Esophagus muscularis mucosa (tissue), 4 donors: ENCODE measurements around the gene BRIX1. TPM values are rescaled to one million over a fixed set of nuclear protein-coding genes. Genes with fewer than 3 reads are reported as not detected.
A peak's percentile ranks its signal among the peaks of the same experiment; 100 is the strongest.

Experiments used
- DNase-seq: peaks from one replicate; pipeline ENCODE4 v3.0.0-alpha.2; 2017; ENCODE audit errors: extremely low spot score
- H3K27ac ChIP-seq, 4 donors: fragments of 200-600 bp; sonication (generic); replicated peaks in 1 of 4; 1 replicate in 3 of 4; 2 replicates in 1 of 4; pipeline ENCODE4 v1.5.1; 2016 to 2019; ENCODE audit warnings: mild to moderate bottlenecking in 1 of 4
- H3K27me3 ChIP-seq, 4 donors: fragments of 200-600 bp; sonication (generic); one replicate each; pipeline versions ENCODE4 v1.5.1 to v1.6.0; 2016 to 2019
- H3K36me3 ChIP-seq, 4 donors: fragments of 200-600 bp; sonication (generic); one replicate each; pipeline ENCODE4 v1.5.1; 2016 to 2019
- H3K4me1 ChIP-seq, 4 donors: fragments of 200-600 bp; sonication (generic); one replicate each; pipeline ENCODE4 v1.5.1; 2016 to 2019
- H3K4me3 ChIP-seq, 4 donors: fragments of 200-600 bp; sonication (generic); 1 replicate in 2 of 4; 2 replicates in 2 of 4; pipeline ENCODE4 v1.5.1; 2016 to 2019; ENCODE audit warnings: mild to moderate bottlenecking in 4 of 4, moderate library complexity in 1 of 4
- H3K9me3 ChIP-seq, 4 donors: fragments of 200-600 bp; sonication (generic); 1 replicate in 3 of 4; 2 replicates in 1 of 4; pipeline ENCODE4 v1.5.1; 2016 to 2019
- EP300 ChIP-seq: sonication (generic); formaldehyde crosslinking; IDR thresholded peaks from one replicate; pipeline ENCODE4 v1.6.1; 2017; ENCODE audit warnings: antibody characterized with exemption
- POLR2A ChIP-seq: fragments of 450-650 bp; IDR thresholded peaks from one replicate; pipeline ENCODE4 v1.6.1; 2017; ENCODE audit warnings: antibody characterized with exemption, moderate library complexity, mild to moderate bottlenecking, low read depth
- POLR2AphosphoS5 ChIP-seq, 2 donors: sonication (generic); formaldehyde crosslinking; IDR thresholded peaks; one replicate each; pipeline ENCODE4 v1.6.1; 2017; ENCODE audit warnings: antibody characterized with exemption in 2 of 2
- WGBS: methylation state at CpG from one replicate; pipeline ENCODE4 v1.1.5; 2018; 5-methylcytosine and 5-hydroxymethylcytosine counted together
- intact Hi-C: fragments of 100-400 bp; cut with DNase I; formaldehyde crosslinking; loops from one replicate; pipeline ENCODE4 v1.15.1; 2023
- total RNA-seq, 4 donors: library from RNA; depleted of rRNA; stranded (reverse); fragments of >200 nt; gene quantifications; one replicate each; pipeline versions ENCODE4 v1.1.0 to v1.2.1, GENCODE V29; 2016
- TF ChIP-seq, protein P1 (sequence below), 3 experiments: fragments of 200-600 bp in 2 of 3; fragments of 450-650 bp in 1 of 3; sonication (generic) in 2 of 3; IDR thresholded peaks; one replicate each; pipeline ENCODE4 v1.5.1; 2017 to 2019; ENCODE audit warnings: antibody characterized with exemption in 3 of 3, mild to moderate bottlenecking in 2 of 3, moderate library complexity in 1 of 3

BRIX1 gene
- total RNA-seq, 4 donors from 2014 or later, result 18.4 to 31.8 (median 19.8) TPM

DNA sequence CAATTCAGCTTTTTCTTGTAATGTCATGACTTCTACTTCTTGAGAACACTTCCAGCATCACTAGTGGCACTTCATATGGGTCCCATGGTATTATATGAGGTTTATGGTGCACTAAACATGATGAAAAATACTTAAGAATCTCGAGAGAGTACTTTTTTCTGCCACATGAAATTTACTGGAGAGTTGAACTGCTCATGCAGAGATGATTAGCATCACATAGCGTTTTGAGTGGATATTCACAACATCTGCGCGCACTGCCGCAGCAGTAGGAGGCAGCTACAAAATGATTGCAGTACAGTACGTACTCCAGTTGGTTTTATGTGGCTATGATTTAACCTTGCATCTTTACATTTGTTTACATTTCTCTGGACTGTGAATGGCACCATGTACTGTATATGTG is 14.9 kb upstream of the BRIX1 start:
- H3K4me1 ChIP-seq, result peaks cover 0 to 4% (median 0%) of the 10 kb centered on the region in 4 donors
- TF ChIP-seq, protein P1, sequence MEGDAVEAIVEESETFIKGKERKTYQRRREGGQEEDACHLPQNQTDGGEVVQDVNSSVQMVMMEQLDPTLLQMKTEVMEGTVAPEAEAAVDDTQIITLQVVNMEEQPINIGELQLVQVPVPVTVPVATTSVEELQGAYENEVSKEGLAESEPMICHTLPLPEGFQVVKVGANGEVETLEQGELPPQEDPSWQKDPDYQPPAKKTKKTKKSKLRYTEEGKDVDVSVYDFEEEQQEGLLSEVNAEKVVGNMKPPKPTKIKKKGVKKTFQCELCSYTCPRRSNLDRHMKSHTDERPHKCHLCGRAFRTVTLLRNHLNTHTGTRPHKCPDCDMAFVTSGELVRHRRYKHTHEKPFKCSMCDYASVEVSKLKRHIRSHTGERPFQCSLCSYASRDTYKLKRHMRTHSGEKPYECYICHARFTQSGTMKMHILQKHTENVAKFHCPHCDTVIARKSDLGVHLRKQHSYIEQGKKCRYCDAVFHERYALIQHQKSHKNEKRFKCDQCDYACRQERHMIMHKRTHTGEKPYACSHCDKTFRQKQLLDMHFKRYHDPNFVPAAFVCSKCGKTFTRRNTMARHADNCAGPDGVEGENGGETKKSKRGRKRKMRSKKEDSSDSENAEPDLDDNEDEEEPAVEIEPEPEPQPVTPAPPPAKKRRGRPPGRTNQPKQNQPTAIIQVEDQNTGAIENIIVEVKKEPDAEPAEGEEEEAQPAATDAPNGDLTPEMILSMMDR (IDR thresholded peaks at IDR 0.05), result no peak
- TF ChIP-seq POLR2AphosphoS5 (IDR thresholded peaks at IDR 0.05) (no peak), EP300 (no peak), POLR2A (no peak)
- no peaks in the 10 kb centered on the region for H3K27me3 ChIP-seq
- peaks cover 0 to 16% (median 7%) of the 10 kb centered on the region in 4 donors for H3K36me3 ChIP-seq
- intact Hi-C loops, result no loop called here
- DNase-seq, result no peak
- no peak overlapping the region for H3K27ac ChIP-seq
- H3K4me3 ChIP-seq, result no peak overlapping the region
- no peaks in the 10 kb centered on the region for H3K9me3 ChIP-seq
- WGBS, result 90% methylated on average over 6 of the region's 6 CpGs

DNA sequence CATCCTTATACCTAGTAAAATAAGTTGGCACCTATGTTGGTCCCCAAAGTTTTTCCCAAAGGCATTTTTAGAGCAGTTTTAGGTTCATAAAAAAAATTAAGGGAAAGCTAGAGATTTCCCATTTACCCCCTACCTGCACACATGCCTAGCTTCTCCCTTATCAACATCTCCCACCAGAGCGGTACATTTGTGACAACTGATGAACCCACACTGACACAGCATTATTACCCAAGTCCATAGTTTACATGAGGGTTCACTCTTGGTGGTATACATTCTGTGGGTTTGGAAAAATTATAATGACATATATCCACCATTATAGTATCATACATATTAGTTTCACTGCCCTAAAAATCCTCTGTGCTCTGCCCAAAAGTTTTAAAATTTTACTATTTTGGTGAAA is 12.3 kb upstream of the BRIX1 start:
- no peak overlapping the region for H3K4me3 ChIP-seq
- no peaks in the 10 kb centered on the region for H3K4me1 ChIP-seq
- no peak overlapping the region for H3K27ac ChIP-seq
- TF ChIP-seq, protein P1 (IDR thresholded peaks at IDR 0.05), result no peak
- no peak for TF ChIP-seq EP300
- TF ChIP-seq POLR2AphosphoS5 (IDR thresholded peaks at IDR 0.05), result no peak
- no peak for TF ChIP-seq POLR2A
- H3K27me3 ChIP-seq, result no peaks in the 10 kb centered on the region
- H3K36me3 ChIP-seq, result peaks cover 9 to 29% (median 21%) of the 10 kb centered on the region in 4 donors
- DNase-seq, result no peak
- 32% methylated on average over 1 of the region's 1 CpG for WGBS
- intact Hi-C loops, result no loop called here
- H3K9me3 ChIP-seq, result no peaks in the 10 kb centered on the region

DNA sequence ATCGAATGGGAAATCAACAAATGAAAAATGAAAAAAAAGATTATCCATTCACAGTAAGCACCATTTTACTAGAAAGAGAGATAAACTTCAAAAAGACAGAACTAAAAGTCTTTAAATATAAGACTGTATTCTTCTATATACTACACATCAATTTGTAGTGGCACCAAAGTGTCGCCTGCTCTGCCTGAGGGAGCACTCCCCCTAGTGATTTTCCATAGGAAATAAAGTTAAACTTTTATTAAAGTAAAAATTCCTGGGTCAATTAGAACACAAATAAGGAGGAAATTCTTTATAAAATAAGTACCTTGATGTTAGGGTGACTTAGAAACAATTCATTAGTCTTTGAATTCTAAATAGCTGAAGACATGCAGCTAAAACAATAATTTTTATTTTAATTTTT is 9.9 kb upstream of the BRIX1 start:
- no peak overlapping the region for H3K27ac ChIP-seq
- 88% methylated on average over 2 of the region's 2 CpGs for WGBS
- no peaks in the 10 kb centered on the region for H3K9me3 ChIP-seq
- H3K36me3 ChIP-seq, result peaks cover 27 to 52% (median 42%) of the 10 kb centered on the region in 4 donors
- no peak for TF ChIP-seq POLR2AphosphoS5 (IDR thresholded peaks at IDR 0.05)
- TF ChIP-seq, protein P1 (IDR thresholded peaks at IDR 0.05), result peak in 1 of 3 experiments; percentile 23
- intact Hi-C loops, result no loop called here
- no peak for DNase-seq
- H3K4me1 ChIP-seq, result no peaks in the 10 kb centered on the region
- H3K27me3 ChIP-seq, result no peaks in the 10 kb centered on the region
- no peak overlapping the region for H3K4me3 ChIP-seq

DNA sequence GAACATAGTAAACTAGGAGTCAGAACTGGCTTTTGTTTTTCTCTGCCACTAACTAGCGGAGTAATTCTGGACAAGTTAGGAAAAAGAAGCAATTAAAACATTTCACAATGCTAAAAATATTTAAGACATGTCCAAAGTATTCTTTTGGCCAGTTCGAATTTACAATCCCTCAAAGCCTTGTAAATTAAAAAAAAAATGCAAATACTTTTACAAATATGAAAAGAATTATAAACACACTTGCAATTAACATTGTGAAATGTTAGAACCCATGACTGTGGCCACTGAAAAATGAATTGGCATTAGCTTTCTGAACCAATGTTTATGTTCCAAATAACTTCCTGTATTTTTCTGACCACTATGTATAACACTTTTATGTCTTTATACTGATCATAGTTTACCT is 2.4 kb upstream of the BRIX1 start:
- WGBS, result 53% methylated on average over 2 of the region's 2 CpGs
- intact Hi-C loops, result loop anchor here (5.0 kb wide), 1 partner anchor 256 kb away; the partner anchor contains the start of gene RAI14
- peak overlapping the region in 1 of 4 donors; percentile 9 for H3K4me3 ChIP-seq
- no peaks in the 10 kb centered on the region for H3K9me3 ChIP-seq
- TF ChIP-seq, protein P1 (IDR thresholded peaks at IDR 0.05), result no peak
- TF ChIP-seq EP300, result no peak
- no peak for TF ChIP-seq POLR2A
- TF ChIP-seq POLR2AphosphoS5 (IDR thresholded peaks at IDR 0.05), result peak in 1 of 2 donors; percentile 30
- no peaks in the 10 kb centered on the region for H3K27me3 ChIP-seq
- peaks cover 35 to 49% (median 41%) of the 10 kb centered on the region in 4 donors for H3K36me3 ChIP-seq
- DNase-seq, result no peak
- peaks cover 25 to 50% (median 48%) of the 10 kb centered on the region in 4 donors for H3K4me1 ChIP-seq
- H3K27ac ChIP-seq, result peak overlapping the region; percentile 28 to 89 (median 86)

DNA sequence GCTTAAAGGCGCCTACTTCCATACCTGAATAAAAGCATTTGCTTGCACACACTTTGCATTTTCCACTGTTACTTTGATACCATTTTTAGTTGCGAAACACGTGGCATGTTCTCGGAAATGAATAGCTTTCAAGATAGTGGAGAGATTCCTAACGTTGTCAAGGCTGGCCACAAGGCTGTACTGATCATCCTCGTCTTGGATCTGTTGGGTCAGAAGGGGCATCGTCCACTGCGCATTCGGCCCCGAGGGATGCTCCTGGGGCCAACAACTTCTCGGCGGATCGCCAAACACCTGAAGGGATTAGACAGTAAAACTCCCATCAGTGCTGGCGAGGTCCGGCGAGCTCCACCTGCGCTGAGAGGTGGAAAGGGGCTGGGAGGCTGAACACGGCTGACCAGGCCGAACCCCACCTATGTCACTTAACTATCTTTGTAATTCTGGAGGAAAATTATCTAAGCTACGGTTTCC is 806 bp upstream of the BRIX1 start:
- Histone ChIP-seq H3K4me1 (peaks cover 25 to 51% (median 48%) of the 10 kb centered on the region in 4 donors), H3K9me3 (no peaks in the 10 kb centered on the region), H3K4me3 (peak overlapping the region; percentile 72 to 98 (median 95)), H3K27me3 (no peaks in the 10 kb centered on the region), H3K36me3 (peaks cover 18 to 39% (median 30%) of the 10 kb centered on the region in 4 donors), H3K27ac (peak overlapping the region; percentile 85 to 89 (median 88))
- WGBS, result 3% methylated on average over 19 of the region's 20 CpGs
- DNase-seq, result no peak
- TF ChIP-seq POLR2A, result no peak
- TF ChIP-seq, protein P1 (IDR thresholded peaks at IDR 0.05), result no peak
- intact Hi-C loops, result loop anchor here (5.0 kb wide), 1 partner anchor 257 kb away; the partner anchor contains the start of gene RAI14
